Measurements from ENCODE around the gene KLHL11.

- TF ChIP-seq CTCF (IDR thresholded peaks at IDR 0.05) (no peak), POLR2A (IDR thresholded peaks at IDR 0.05) (no peak)
These were observed 45.6 kb upstream of the KLHL11 start for GRCh38 chr17:41910701-41911391.
